Gastroesophageal sphincter (tissue), 4 donors: ENCODE data around the gene DHX35. TPM values are rescaled to one million over a fixed set of nuclear protein-coding genes. Genes with fewer than 3 reads are reported as not detected.

Source experiments
- ATAC-seq: fragments of 150-250 bp; one replicate; pipeline ENCODE4 v1.9.1; 2016; ENCODE audit warnings: mild to moderate bottlenecking, moderate library complexity
- H3K27ac ChIP-seq, 4 donors: fragments of 200-600 bp; sonication (generic) in 3 of 4; 1 replicate in 3 of 4; 2 replicates in 1 of 4; pipeline ENCODE4 v1.5.1; 2016 to 2019
- H3K27me3 ChIP-seq: fragments of 200-600 bp; sonication (generic); one replicate; pipeline ENCODE4 v1.5.1; 2019
- H3K36me3 ChIP-seq, 2 donors: fragments of 200-600 bp; sonication (generic); one replicate each; pipeline ENCODE4 v1.5.1; 2019; ENCODE audit warnings: control low read depth in 1 of 2
- H3K4me1 ChIP-seq, 3 donors: fragments of 200-600 bp; sonication (generic); 1 replicate in 2 of 3; 2 replicates in 1 of 3; pipeline ENCODE4 v1.5.1; 2016 to 2019; ENCODE audit warnings: control low read depth in 2 of 3
- H3K4me3 ChIP-seq, 2 donors: fragments of 200-600 bp; sonication (generic); one replicate each; pipeline ENCODE4 v1.5.1; 2019; ENCODE audit warnings: mild to moderate bottlenecking in 1 of 2, moderate library complexity in 1 of 2
- H3K9me3 ChIP-seq, 3 donors: fragments of 200-600 bp; sonication (generic); one replicate each; pipeline ENCODE4 v1.5.1; 2017 to 2019; ENCODE audit warnings: control low read depth in 2 of 3
- CTCF ChIP-seq, 4 experiments: fragments of 200-600 bp in 2 of 4; fragments of 450-650 bp in 2 of 4; sonication (generic) in 1 of 4; IDR thresholded peaks; one replicate each; pipeline ENCODE4 v1.5.1; 2017 to 2019; ENCODE audit warnings: antibody characterized with exemption in 4 of 4, mild to moderate bottlenecking in 2 of 4, moderate library complexity in 2 of 4
- EP300 ChIP-seq: sonication (generic); formaldehyde crosslinking; IDR thresholded peaks from one replicate; pipeline ENCODE4 v1.6.1; 2017; ENCODE audit warnings: antibody characterized with exemption, mild to moderate bottlenecking
- POLR2A ChIP-seq, 2 donors: fragments of 450-650 bp; IDR thresholded peaks; one replicate each; pipeline ENCODE4 v1.6.1; 2017; ENCODE audit warnings: antibody characterized with exemption in 2 of 2, mild to moderate bottlenecking in 2 of 2, moderate library complexity in 1 of 2
- POLR2AphosphoS5 ChIP-seq: sonication (generic); formaldehyde crosslinking; IDR thresholded peaks from one replicate; pipeline ENCODE4 v1.6.1; 2017; ENCODE audit warnings: antibody characterized with exemption
- WGBS, 2 donors: methylation state at CpG; one replicate each; pipeline ENCODE4 v1.1.5; 2018; ENCODE audit warnings: low coverage in 1 of 2; 5-methylcytosine and 5-hydroxymethylcytosine counted together
- total RNA-seq, 4 donors: library from RNA; depleted of rRNA; stranded (reverse); fragments of >200 nt; gene quantifications; one replicate each; pipeline ENCODE4 v1.1.0, GENCODE V29; 2016

The DHX35 gene
- total RNA-seq, 4 donors from 2014 or later, result 23.0 to 34.1 (median 25.6) TPM

- 80% methylated on average over 2 of the region's 3 CpGs; no CpG with 5 or more reads in 1 of the 2 donors for WGBS, 2 donors
- Histone ChIP-seq H3K27ac (no peak overlapping the region), H3K4me1 (no peaks in the 10 kb centered on the region), H3K9me3 (no peaks in the 10 kb centered on the region), H3K36me3 (no peaks in the 10 kb centered on the region), H3K27me3 (peaks cover 21% of the 10 kb centered on the region), H3K4me3 (no peak overlapping the region)
- no peak for TF ChIP-seq CTCF (IDR thresholded peaks at IDR 0.05)
- TF ChIP-seq POLR2AphosphoS5, result no peak
- no peak for TF ChIP-seq EP300
- no peak for TF ChIP-seq POLR2A (IDR thresholded peaks at IDR 0.05)
- no peak for ATAC-seq
These were observed 41.7 kb upstream of the DHX35 start for GRCh38 chr20:38920411-38920810.

- no peak overlapping the region for H3K27ac ChIP-seq
- H3K4me1 ChIP-seq, result peaks cover 0 to 3% (median 0%) of the 10 kb centered on the region in 3 donors
- peaks cover 21% of the 10 kb centered on the region for H3K27me3 ChIP-seq
- H3K4me3 ChIP-seq, result no peak overlapping the region
- WGBS, 2 donors, result 80 to 89% methylated on average over 5 to 6 of the region's 9 CpGs
- TF ChIP-seq POLR2A (IDR thresholded peaks at IDR 0.05), result no peak
- no peak for TF ChIP-seq EP300
- no peak for TF ChIP-seq CTCF (IDR thresholded peaks at IDR 0.05)
- no peak for TF ChIP-seq POLR2AphosphoS5
- no peak for ATAC-seq
- no peaks in the 10 kb centered on the region for H3K36me3 ChIP-seq
- H3K9me3 ChIP-seq, result no peaks in the 10 kb centered on the region
These were observed 41.3 kb upstream of the DHX35 start for GRCh38 chr20:38920851-38921250.

GRCh38 chr20:38924718-38925117 is 37.4 kb upstream of the DHX35 start:
- no peak for ATAC-seq
- Histone ChIP-seq H3K27me3 (peaks cover 19% of the 10 kb centered on the region), H3K4me3 (no peak overlapping the region), H3K27ac (no peak overlapping the region), H3K4me1 (peaks cover 0 to 33% (median 0%) of the 10 kb centered on the region in 3 donors), H3K9me3 (no peaks in the 10 kb centered on the region), H3K36me3 (no peaks in the 10 kb centered on the region)
- 86 to 100% methylated on average over 1 of the region's 2 CpGs for WGBS, 2 donors
- TF ChIP-seq POLR2AphosphoS5 (no peak), EP300 (no peak)

- H3K27ac ChIP-seq, result peak within 1 kb of the TSS; percentile 21 to 88 (median 86)
- H3K9me3 ChIP-seq, result no peaks in the 10 kb centered on the region
- TF ChIP-seq EP300, result no peak
- no peak for TF ChIP-seq CTCF (IDR thresholded peaks at IDR 0.05)
- TF ChIP-seq POLR2A (IDR thresholded peaks at IDR 0.05), result peak; percentile 93 to 97
- TF ChIP-seq POLR2AphosphoS5, result peak; percentile 98
- H3K36me3 ChIP-seq, result no peaks in the 10 kb centered on the region
- H3K27me3 ChIP-seq, result peaks cover 4% of the 10 kb centered on the region
- peak; percentile 96 for ATAC-seq
- H3K4me3 ChIP-seq, result peak within 1 kb of the TSS; percentile 56 to 87
- WGBS, 2 donors, result 0% methylated on average over 11 of the region's 95 CpGs; no CpG with 5 or more reads in 1 of the 2 donors
- H3K4me1 ChIP-seq, result peaks cover 0 to 50% (median 6%) of the 10 kb centered on the region in 3 donors
These were observed 35.8 kb upstream of the DHX35 start, which contains the start of gene FAM83D for GRCh38 chr20:38926142-38926933. TSS of gene FAM83D (plus strand) at chr20:38926417. CDS start at chr20:38926443, 26 bp downstream.

GRCh38 chr20:38926934-38927616 is 35.1 kb upstream of the DHX35 start:
- WGBS, 2 donors, result 5 to 16% methylated on average over 5 to 7 of the region's 27 CpGs
- no peak for ATAC-seq
- Histone ChIP-seq H3K4me1 (peaks cover 0 to 57% (median 6%) of the 10 kb centered on the region in 3 donors), H3K27ac (peak overlapping the region; percentile 21 to 88 (median 86)), H3K27me3 (no peaks in the 10 kb centered on the region), H3K4me3 (peak overlapping the region; percentile 56 to 87), H3K36me3 (no peaks in the 10 kb centered on the region), H3K9me3 (no peaks in the 10 kb centered on the region)
- TF ChIP-seq POLR2AphosphoS5 (peak; percentile 20), CTCF (IDR thresholded peaks at IDR 0.05) (no peak)
